Activated naive CD8-positive, alpha-beta T cell treated with anti-CD3 and anti-CD28 coated beads, Interleukin-2, amount 10 ng/mL, durations not matched to agents 7 days and 5 days (primary cell): Measurements from ENCODE around the gene BCAN. TPM values are rescaled to one million over a fixed set of nuclear protein-coding genes. Genes with fewer than 3 reads are reported as not detected.

Source experiments
- ATAC-seq: fragments of 150-1000 bp; cut with Tn5 transposase; one replicate; pipeline ENCODE4 v1.10.0; 2021; ENCODE audit warnings: low read depth, moderate library complexity
- POLR2A ChIA-PET: fragments of 350-600 bp; sonication (Branson Sonifier 250); formaldehyde crosslinking; loops from one replicate; lab custom pipeline; 2021; ENCODE audit warnings: antibody characterized with exemption; lab: Charles Lee
- DNase-seq: peaks from one replicate; pipeline ENCODE4 v3.0.0; 2021
- H3K27ac Mint-ChIP-seq: one replicate; pipeline ENCODE4 v1.8.0; 2022; ENCODE audit warnings: mild to moderate bottlenecking, mixed read lengths
- H3K27me3 Mint-ChIP-seq: one replicate; pipeline ENCODE4 v1.8.0; 2022; ENCODE audit warnings: mild to moderate bottlenecking, moderate library complexity, mixed read lengths
- H3K36me3 Mint-ChIP-seq: one replicate; pipeline ENCODE4 v1.8.0; 2021; ENCODE audit warnings: mild to moderate bottlenecking, mixed read lengths
- H3K4me1 Mint-ChIP-seq: one replicate; pipeline ENCODE4 v1.8.0; 2021; ENCODE audit warnings: mixed read lengths
- H3K4me3 Mint-ChIP-seq: one replicate; pipeline ENCODE4 v1.8.0; 2022; ENCODE audit warnings: mild to moderate bottlenecking, moderate library complexity, mixed read lengths
- H3K9me3 Mint-ChIP-seq: one replicate; pipeline ENCODE4 v1.8.0; 2021; ENCODE audit warnings: mixed read lengths
- total RNA-seq, 2 experiments: library from RNA; stranded (reverse); gene quantifications; one replicate each; pipeline ENCODE4 v1.2.3, GENCODE V29; 2021

Gene BCAN
- total RNA-seq, 2 experiments from 2014 or later = not detected

GRCh38 chr1:156709031-156709430 lies 67.1 kb downstream of the BCAN start:
- H3K27me3 Mint-ChIP-seq = peaks cover 26% of the 10 kb centered on the region
- ATAC-seq = no peak
- peaks cover 17% of the 10 kb centered on the region for H3K4me1 Mint-ChIP-seq
- no peak overlapping the region for H3K4me3 Mint-ChIP-seq
- H3K36me3 Mint-ChIP-seq = no peaks in the 10 kb centered on the region
- no peaks in the 10 kb centered on the region for H3K9me3 Mint-ChIP-seq
- peak overlapping the region; percentile 4 for H3K27ac Mint-ChIP-seq
- POLR2A ChIA-PET = no interaction called here
- DNase-seq = no peak

Other genes with a start within 250 kb of the BCAN start
- gene MEF2D, start 141.3 kb upstream of the BCAN start, total RNA-seq = 10 to 100 TPM; 52.4 to 54.4 TPM
- gene IQGAP3, start 69.6 kb upstream of the BCAN start, total RNA-seq = 10 to 100 TPM; 26.1 to 30.3 TPM
- gene TTC24, start 62.4 kb upstream of the BCAN start, total RNA-seq = 10 to 100 TPM; 22.7 to 24.1 TPM
- 10 to 100 TPM; 53.8 TPM for gene NAXE, start 50.3 kb upstream of the BCAN start, total RNA-seq
- 10 to 100 TPM; 29.7 to 31.1 TPM for gene GPATCH4, start 40.6 kb upstream of the BCAN start, total RNA-seq
- under 1 TPM in 1 of 2 experiments, not detected in 1; 0.17 TPM for gene HAPLN2, start 22.7 kb upstream of the BCAN start, total RNA-seq
- gene NES, start 35.3 kb downstream of the BCAN start, total RNA-seq = not detected
- under 1 TPM; 0.68 to 0.80 TPM for gene CRABP2, start 63.5 kb downstream of the BCAN start, total RNA-seq
- gene METTL25B, start 86.4 kb downstream of the BCAN start, total RNA-seq = 10 to 100 TPM; 34.6 to 35.1 TPM
- 10 to 100 TPM; 44.1 to 47.1 TPM for gene ISG20L2, start 86.6 kb downstream of the BCAN start, total RNA-seq
- gene MRPL24, start 99.0 kb downstream of the BCAN start, total RNA-seq = 10 to 100 TPM; 45.0 to 51.1 TPM
- 100 to 1,000 TPM; 186 to 196 TPM for gene HDGF, start 109.6 kb downstream of the BCAN start, total RNA-seq
- 10 to 100 TPM; 65.7 to 76.0 TPM for gene PRCC, start 125.4 kb downstream of the BCAN start, total RNA-seq
- 10 to 100 TPM; 86.0 to 89.2 TPM for gene SH2D2A, start 174.7 kb downstream of the BCAN start, total RNA-seq
- gene INSRR, start 217.0 kb downstream of the BCAN start, total RNA-seq = under 1 TPM; 0.47 to 0.48 TPM
- 10 to 100 TPM; 13.7 to 13.9 TPM for gene NTRK1, start 218.7 kb downstream of the BCAN start, total RNA-seq